HepG2 (cell line): ENCODE results near the gene HIPK2. TPM values are rescaled to one million over a fixed set of nuclear protein-coding genes. Genes with fewer than 3 reads are reported as not detected.

Source experiments
- ATAC-seq: fragments of 200-7000 bp; cut with Tn5 transposase; 3 replicates; pipeline ENCODE4 v1.9.1; 2020; ENCODE audit warnings: mild to moderate bottlenecking, moderate library complexity
- BruUV-seq: library from RNA; stranded (reverse); fragments of 400-500 nt; replicated peaks from 2 replicates; lab custom pipeline; 2021; lab: Mats Ljungman, UMichigan
- CTCF ChIA-PET: fragments of 300-600 bp; formaldehyde crosslinking; extraction: SDS; loops from one replicate; lab custom pipeline; 2021; ENCODE audit warnings: low total read pairs, inconsistent platforms, low intra/inter-chr PET ratio; lab: Yijun Ruan, JAX
- POLR2A ChIA-PET: fragments of 350-600 bp; sonication (Branson Sonifier 250); formaldehyde crosslinking; loops from one replicate; lab custom pipeline; 2020; ENCODE audit warnings: antibody characterized with exemption, inconsistent platforms; lab: Yijun Ruan, JAX
- DNase-seq: peaks from one replicate; pipeline ENCODE4 v3.0.0-alpha.2; 2015; ENCODE audit warnings: low spot score
- FAIRE-seq: peaks from 3 replicates; lab custom pipeline; 2011; peaks lifted over from hg19 to GRCh38; lab: Jason Lieb, UNC
- H2AFZ ChIP-seq: one replicate; pipeline ENCODE4 v1.6.1; 2011; ENCODE audit warnings: low read length, inconsistent platforms
- H3K27ac ChIP-seq: fragments of 300-600 bp; 3 replicates; pipeline ENCODE4 v1.8.0; 2011; ENCODE audit warnings: mixed run types, mild to moderate bottlenecking, mixed read lengths, low read length, inconsistent platforms; ENCODE audit not compliant: insufficient read depth; ENCODE audit errors: extremely low read length
- H3K27me3 ChIP-seq, 2 experiments: fragments of 200-600 bp in 1 of 2; 2 replicates in 1 of 2; 3 replicates in 1 of 2; pipeline versions ENCODE4 v1.6.0 to v1.8.0; 2011; ENCODE audit warnings: low read length in 2 of 2, mild to moderate bottlenecking in 2 of 2, moderate library complexity in 2 of 2, inconsistent platforms in 1 of 2; ENCODE audit not compliant: insufficient read depth in 2 of 2, control insufficient read depth in 1 of 2
- H3K36me3 ChIP-seq, 2 experiments: fragments of 200-600 bp in 1 of 2; replicated peaks in 1 of 2; 2 replicates in 1 of 2; 3 replicates in 1 of 2; pipeline versions ENCODE4 v1.5.1 to v1.8.0; 2011; ENCODE audit warnings: low read length in 2 of 2, inconsistent platforms in 1 of 2; ENCODE audit not compliant: insufficient read depth in 2 of 2, control insufficient read depth in 1 of 2
- H3K4me1 ChIP-seq: 2 replicates; pipeline ENCODE4 v1.5.1; 2012; ENCODE audit warnings: low read length, inconsistent platforms; ENCODE audit not compliant: insufficient read depth
- H3K4me2 ChIP-seq: 2 replicates; pipeline ENCODE4 v1.6.0; 2011; ENCODE audit warnings: low read depth, low read length, inconsistent platforms
- H3K4me3 ChIP-seq, 3 experiments: fragments of 200-600 bp in 1 of 3; sonication (generic), shearing (Covaris generic) in 1 of 3; replicated peaks in 1 of 3; 2 replicates each; pipeline ENCODE4 v1.5.1; 2011 to 2016; ENCODE audit warnings: low read length in 3 of 3, inconsistent platforms in 2 of 3, low read depth in 2 of 3, mild to moderate bottlenecking in 2 of 3, control low read depth in 1 of 3, mixed read lengths in 1 of 3; ENCODE audit not compliant: insufficient read depth in 1 of 3
- H3K79me2 ChIP-seq: one replicate; pipeline ENCODE4 v1.6.1; 2011; ENCODE audit warnings: low read length, inconsistent platforms; ENCODE audit not compliant: insufficient read depth
- H3K9ac ChIP-seq: 2 replicates; pipeline ENCODE4 v1.6.0; 2011; ENCODE audit warnings: mild to moderate bottlenecking, low read depth, low read length, inconsistent platforms; ENCODE audit not compliant: insufficient read depth
- H3K9me3 ChIP-seq: 2 replicates; pipeline ENCODE4 v1.5.1; 2012; ENCODE audit warnings: mild to moderate bottlenecking, low read length
- H4K20me1 ChIP-seq: 2 replicates; pipeline ENCODE4 v1.6.0; 2011; ENCODE audit warnings: inconsistent platforms, mild to moderate bottlenecking, low read length, moderate library complexity; ENCODE audit not compliant: insufficient read depth
- ERF ChIP-seq: IDR thresholded peaks from 2 replicates; pipeline ENCODE4 v1.6.1; 2018; ENCODE audit warnings: missing biosample characterization, missing genetic modification reagents
- GMEB2 ChIP-seq: IDR thresholded peaks from 2 replicates; pipeline ENCODE4 v1.6.1; 2016; ENCODE audit warnings: missing biosample characterization, missing genetic modification reagents, low read depth
- HMG20A ChIP-seq: IDR thresholded peaks from 2 replicates; pipeline ENCODE4 v1.6.1; 2016; ENCODE audit warnings: borderline replicate concordance
- IRF2 ChIP-seq: IDR thresholded peaks from 2 replicates; pipeline ENCODE4 v1.6.1; 2018; ENCODE audit warnings: missing genetic modification reagents, missing compliant biosample characterization
- ISX ChIP-seq: sonication (generic); formaldehyde crosslinking; conservative IDR thresholded peaks from 2 replicates; pipeline ENCODE4 v1.5.0; 2020; ENCODE audit warnings: missing genetic modification reagents
- MXD3 ChIP-seq: IDR thresholded peaks from 2 replicates; pipeline ENCODE4 v1.6.1; 2016; ENCODE audit warnings: mild to moderate bottlenecking, missing biosample characterization, missing genetic modification reagents
- PHB2 ChIP-seq: fragments of 450-650 bp; IDR thresholded peaks from 2 replicates; pipeline ENCODE4 v1.6.1; 2018; ENCODE audit not compliant: partially characterized antibody
- U2AF1 ChIP-seq: fragments of 200-400 bp; formaldehyde crosslinking; optimal IDR thresholded peaks from 2 replicates; pipeline ENCODE3; 2017; ENCODE audit warnings: mild to moderate bottlenecking, low read depth, low read length
- ZMAT3 ChIP-seq: sonication (generic); formaldehyde crosslinking; conservative IDR thresholded peaks from 2 replicates; pipeline ENCODE4 v1.7.0; 2021; ENCODE audit warnings: missing genetic modification reagents
- ZNF484 ChIP-seq: sonication (generic); formaldehyde crosslinking; IDR thresholded peaks from 2 replicates; pipeline ENCODE4 v1.5.1; 2020; ENCODE audit warnings: mild to moderate bottlenecking, low read depth, missing genetic modification reagents, borderline replicate concordance
- ZNF775 ChIP-seq: sonication (generic); formaldehyde crosslinking; IDR thresholded peaks from 2 replicates; pipeline ENCODE4 v1.4.0; 2020; ENCODE audit warnings: missing genetic modification reagents, mild to moderate bottlenecking, moderate library complexity, borderline replicate concordance
- WGBS: methylation state at CpG from one replicate; pipeline ENCODE4 v1.1.6; 2017; ENCODE audit warnings: low lambda C conversion rate; 5-methylcytosine and 5-hydroxymethylcytosine counted together
- in situ Hi-C: cut with HindIII; loops from 2 replicates; pipeline ENCODE4 v1.10.0; 2017; ENCODE audit warnings: low pct_unique_long_range_greater_than_20kb; ENCODE audit not compliant: extremely low pct_ligation_motif_present
- intact Hi-C: fragments of 100-400 bp; cut with micrococcal nuclease; formaldehyde crosslinking; loops from one replicate; pipeline ENCODE4 v1.10.0; 2022; ENCODE audit not compliant: unreplicated experiment
- polyA plus RNA-seq, 8 experiments: library from polyadenylated mRNA; depleted of rRNA in 3 of 8; stranded (reverse) in 7 of 8; unstranded in 1 of 8; fragments of >200 nt; fragmentation: Illumina TruSeq in 4 of 8; extraction: Trizol in 4 of 8; gene quantifications; 2 replicates each; pipeline versions ENCODE4 v1.2.1 to v1.2.3, GENCODE V29; 2011 to 2016; ENCODE audit warnings: low read depth in 4 of 8, missing spikeins in 1 of 8, mixed read lengths in 1 of 8; ENCODE audit not compliant: insufficient read depth in 1 of 8
- total RNA-seq, 5 experiments: library from RNA; depleted of rRNA; stranded (reverse); fragments of >200 nt; fragmentation: Illumina TruSeq; extraction: Trizol; gene quantifications; 2 replicates each; pipeline ENCODE4 v1.2.3, GENCODE V29; 2016; ENCODE audit warnings: low read depth in 1 of 5
- TF ChIP-seq, protein P1 (sequence below): sonication (generic); formaldehyde crosslinking; IDR thresholded peaks from 2 replicates; pipeline ENCODE4 v1.4.0; 2020; ENCODE audit warnings: mild to moderate bottlenecking, missing genetic modification reagents

The HIPK2 gene
- total and polyA plus RNA-seq, 2 of the 13 experiments (the other 11 are each of a cell fraction or from before 2014, with no cell fraction given): 14.4 to 20.2 TPM

DNA sequence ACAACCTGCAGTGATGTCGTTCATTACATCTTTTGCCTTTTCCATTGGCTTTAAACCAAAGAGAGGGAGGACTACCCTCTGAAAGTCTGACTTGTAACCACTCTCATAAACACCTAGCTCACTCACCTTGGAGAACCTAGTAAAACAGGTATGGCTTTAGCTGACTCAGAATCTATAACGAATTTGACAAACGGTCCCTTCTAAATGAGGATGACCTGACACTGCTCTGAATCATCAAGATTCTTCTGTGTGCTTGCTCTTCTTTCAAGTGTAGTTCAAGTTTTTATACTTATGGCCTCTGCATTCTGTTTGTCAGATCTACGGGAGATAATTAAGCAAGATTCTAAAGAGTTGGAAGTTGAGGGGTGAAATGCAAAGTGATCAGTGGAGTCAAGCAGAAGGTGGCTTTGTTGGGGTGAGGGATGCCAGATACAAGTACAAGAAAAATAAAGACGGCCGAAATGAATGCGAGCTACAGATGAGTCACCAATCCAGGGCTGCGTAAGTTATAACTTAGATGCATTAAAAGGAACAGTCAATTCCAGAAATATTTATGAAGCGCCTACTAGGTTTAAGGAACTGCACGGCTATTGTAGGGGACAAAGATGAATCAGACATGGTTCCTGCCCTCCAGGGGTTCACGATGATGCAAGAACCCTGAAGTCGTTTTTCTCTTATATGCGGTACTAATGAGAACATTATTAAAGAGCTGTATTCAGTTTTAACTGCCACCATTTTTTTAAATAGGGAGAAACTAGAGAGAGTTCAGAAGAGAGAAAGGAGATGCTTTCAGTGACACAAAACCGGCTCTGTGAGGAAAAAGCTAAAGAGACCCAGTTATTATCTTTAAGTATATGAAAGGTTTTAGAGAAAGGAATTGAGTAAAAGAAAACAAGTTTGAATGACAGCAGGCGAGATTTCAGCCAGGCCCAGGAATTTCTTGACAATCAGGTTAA is 6.5 kb downstream of the HIPK2 start (continued):
- TF ChIP-seq U2AF1 (no peak), ISX (CRISPR knock-in tag) (no peak), GMEB2 (no peak)

DNA sequence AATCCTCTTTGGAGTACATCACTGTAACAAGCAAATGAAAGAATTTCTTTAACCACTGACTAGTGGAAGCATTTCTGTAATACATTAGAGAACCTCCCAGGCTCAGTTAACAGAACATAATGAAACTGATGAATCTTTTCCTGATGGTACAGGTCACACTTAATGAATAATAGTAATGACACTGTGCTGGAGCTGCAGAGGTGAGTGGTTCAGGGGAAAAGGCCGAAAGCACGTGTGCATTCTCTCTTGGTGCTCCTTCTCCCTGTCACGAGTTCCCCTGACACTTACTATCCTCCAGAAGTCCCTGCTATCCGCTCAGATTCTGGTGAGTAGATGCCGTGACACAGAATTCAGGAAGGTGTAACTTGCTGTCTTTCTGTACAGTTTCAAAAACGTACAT is 8.0 kb downstream of the HIPK2 start:
- Histone ChIP-seq H3K79me2 (peaks cover 99% of the 10 kb centered on the region), H4K20me1 (peaks cover 33% of the 10 kb centered on the region), H3K4me3 (no peak overlapping the region), H3K9me3 (no peaks in the 10 kb centered on the region), H3K27me3 (no peaks in the 10 kb centered on the region), H3K4me1 (peaks cover 68% of the 10 kb centered on the region), H2AFZ (no peak overlapping the region), H3K27ac (no peak overlapping the region), H3K36me3 (peaks cover 12 to 38% of the 10 kb centered on the region in 2 experiments), H3K4me2 (no peak overlapping the region), H3K9ac (no peak overlapping the region)
- intact Hi-C loops: no loop called here
- TF ChIP-seq IRF2 (CRISPR knock-in tag) (no peak), ZMAT3 (no peak), HMG20A (CRISPR knock-in tag) (no peak), ZNF484 (CRISPR knock-in tag) (no peak), MXD3 (no peak), ERF (CRISPR knock-in tag) (no peak), ZNF775 (CRISPR knock-in tag) (no peak), PHB2 (no peak)
- TF ChIP-seq, protein P1, sequence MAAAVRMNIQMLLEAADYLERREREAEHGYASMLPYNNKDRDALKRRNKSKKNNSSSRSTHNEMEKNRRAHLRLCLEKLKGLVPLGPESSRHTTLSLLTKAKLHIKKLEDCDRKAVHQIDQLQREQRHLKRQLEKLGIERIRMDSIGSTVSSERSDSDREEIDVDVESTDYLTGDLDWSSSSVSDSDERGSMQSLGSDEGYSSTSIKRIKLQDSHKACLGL (CRISPR knock-in tag): no peak
- DNase-seq (no peak), FAIRE-seq (no peak), ATAC-seq (no peak)
- CTCF ChIA-PET: no interaction called here
- BruUV-seq: no TSS peak
- POLR2A ChIA-PET: no interaction called here
- 99% methylated on average over 6 of the region's 6 CpGs for WGBS
- in situ Hi-C loops: loop anchor here (10.0 kb wide), 1 partner anchor 125 kb away; no protein-coding TSS in a partner anchor
